ENCODE measurements around the gene OST4.
"Not testable (repeated sequence)": the region's sequence is repeated elsewhere in the genome, so short reads cannot be mapped to it uniquely, and the experiment has no call there.

The OST4 gene

DNA sequence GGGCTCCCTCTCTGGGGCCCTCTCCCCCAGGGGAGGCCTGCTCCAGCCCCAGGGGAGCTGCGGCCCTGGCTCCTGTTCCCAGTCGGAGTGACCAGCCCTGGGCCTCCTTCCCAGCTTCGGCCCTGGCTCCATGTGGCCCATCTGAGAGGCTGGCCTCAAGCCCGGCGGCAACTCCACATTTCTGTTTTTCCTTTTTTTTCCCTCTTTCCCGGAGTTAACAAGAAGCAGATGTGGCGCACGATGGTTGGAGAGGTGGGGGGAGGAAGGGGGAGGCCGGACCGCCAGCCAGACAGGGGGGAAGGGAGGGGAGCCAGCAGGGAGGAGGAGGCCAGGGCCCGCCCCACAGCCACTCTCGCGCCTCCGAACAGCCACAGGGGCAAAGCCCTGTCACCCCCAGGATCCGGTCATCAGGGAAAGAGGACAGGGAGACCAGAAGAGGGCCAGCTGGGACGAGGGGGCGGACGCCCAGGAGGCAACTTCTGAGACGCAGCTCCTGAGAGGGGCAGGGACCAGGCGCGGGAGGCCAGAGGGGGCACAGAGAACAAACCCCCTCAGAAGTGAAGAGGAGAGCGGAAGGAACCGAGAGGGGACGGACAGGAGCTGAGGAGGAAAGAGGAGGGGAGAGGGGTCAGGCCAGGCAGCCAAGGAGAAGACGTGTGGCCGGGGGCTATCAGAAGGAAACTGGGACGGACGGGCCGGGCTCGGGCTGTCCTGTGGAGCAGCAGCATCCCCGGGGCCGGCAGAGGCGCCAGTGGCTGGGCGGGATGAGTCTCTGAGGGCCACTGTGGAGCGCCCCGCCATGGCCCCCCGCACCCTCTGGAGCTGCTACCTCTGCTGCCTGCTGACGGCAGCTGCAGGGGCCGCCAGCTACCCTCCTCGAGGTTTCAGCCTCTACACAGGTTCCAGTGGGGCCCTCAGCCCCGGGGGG, 7.1 kb upstream of the OST4 start, which contains the start of gene EMILIN1:
Gene EMILIN1, plus strand, starts transcription at position 349 of the 928 bp plus-strand sequence. Its CDS starts 451 bp downstream, at position 800.
- DNase-seq = no peak

DNA sequence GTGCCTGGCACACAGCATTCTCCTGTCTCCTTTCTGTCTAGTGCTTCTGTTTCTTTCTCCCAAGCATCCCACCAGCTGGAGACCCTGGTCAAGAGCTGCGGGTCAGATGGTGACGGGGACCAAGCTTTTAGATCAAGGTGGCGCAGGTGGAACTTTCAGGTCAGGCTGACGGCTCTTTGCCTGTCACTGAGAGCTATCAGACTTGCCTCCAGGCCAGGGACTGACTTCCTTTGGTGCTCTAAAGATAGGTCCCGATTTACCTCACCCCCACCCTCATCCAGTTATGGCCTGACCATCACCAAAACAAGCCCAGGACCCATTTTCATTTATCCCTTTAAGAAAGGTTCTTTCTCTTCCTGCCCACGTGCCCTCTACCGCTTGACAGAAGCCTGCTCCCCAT, 5.8 kb upstream of the OST4 start:
- DNase-seq = no peak

DNA sequence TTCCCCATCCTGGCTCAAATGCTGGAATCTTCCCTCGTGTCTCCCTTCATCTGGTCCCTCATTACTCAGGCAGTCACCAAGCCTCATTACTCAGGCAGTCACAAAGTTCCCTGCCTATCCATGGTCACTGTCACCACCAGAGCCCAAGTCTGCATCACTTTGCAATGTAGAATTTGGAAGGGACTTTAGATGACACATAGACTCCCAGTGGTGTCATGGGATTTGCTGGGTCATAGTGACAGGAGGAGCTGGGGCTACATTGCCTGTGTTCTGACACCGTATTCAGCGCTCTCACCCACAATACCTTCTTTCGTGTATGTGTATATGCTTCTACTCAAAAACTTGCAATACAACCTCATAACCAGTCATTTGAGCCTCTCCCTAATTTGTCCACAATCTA, 4.9 kb upstream of the OST4 start:
- DNase-seq = no peak

DNA sequence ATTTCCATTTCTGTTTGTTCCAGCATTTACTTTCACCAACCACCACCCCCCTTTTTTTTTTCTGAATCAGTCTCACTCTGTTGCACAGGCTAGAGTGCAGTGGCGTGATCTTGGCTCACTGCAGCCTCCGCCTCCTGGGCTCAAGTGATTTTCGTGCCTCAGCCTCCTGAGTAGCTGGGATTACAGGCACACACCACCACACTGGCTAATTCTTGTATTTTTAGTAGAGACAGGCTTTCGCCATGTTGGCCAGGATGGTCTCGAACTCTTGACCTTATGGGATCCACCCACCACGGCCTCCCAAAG, 4.1 kb upstream of the OST4 start:
- not testable (repeated sequence) for DNase-seq

DNA sequence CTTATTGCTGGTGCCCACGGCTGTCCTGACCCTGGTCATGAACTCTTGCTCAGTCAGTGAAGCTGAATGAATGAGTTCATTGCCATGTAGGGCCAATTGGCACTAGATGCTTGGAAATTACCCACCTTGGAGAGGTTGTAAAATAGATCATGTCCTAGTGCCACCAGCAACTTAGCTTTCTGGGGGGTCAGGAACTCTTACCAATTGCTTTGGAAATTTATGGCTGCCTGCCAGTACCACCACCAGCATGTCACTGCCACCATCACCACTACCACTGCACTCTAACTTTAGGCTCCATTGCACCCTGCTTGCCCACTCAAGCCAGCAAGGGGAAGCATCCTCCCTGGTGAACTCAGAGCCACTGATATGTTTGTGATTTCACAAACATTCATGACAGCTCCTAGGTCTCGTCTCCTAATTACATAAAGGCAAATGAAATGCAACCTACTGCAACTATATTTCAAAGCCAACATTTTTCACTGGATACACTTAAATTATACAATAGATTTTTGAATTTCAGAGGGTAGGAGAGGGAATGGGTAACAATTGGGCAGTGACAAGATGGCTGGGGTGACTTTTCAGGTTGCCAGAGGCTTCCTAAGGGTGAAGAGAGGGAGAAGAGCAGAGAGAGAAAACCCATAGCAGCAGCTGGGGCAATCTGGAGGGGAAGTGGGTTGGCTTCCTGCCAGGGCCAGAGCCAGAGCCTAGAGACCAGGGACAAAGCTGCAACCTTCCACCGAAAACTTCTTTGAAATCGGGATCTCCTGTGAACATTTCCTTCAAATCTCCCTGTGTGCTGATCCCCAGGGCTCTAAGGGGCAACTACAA, 3.5 kb upstream of the OST4 start:
- peak; percentile 27 for DNase-seq

DNA sequence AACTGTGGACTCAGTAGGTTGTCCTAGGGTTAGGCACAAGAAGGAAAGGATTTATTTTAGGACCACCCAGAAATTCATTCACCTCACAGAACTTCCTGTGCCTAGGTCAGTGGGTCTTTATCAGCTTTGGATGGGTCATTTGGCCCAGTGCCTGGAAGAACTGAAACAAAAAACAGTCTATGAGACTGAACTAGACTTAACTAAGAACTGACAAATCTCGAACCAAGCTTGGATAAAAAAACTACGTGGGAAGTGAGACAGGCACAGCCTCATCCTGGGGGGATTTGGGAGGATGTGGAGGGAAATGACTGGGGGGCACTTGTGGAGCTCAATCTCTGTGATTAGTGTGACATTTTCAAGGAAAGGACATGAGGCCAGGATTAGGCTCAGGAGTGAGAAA, 2.3 kb upstream of the OST4 start:
- DNase-seq = no peak

DNA sequence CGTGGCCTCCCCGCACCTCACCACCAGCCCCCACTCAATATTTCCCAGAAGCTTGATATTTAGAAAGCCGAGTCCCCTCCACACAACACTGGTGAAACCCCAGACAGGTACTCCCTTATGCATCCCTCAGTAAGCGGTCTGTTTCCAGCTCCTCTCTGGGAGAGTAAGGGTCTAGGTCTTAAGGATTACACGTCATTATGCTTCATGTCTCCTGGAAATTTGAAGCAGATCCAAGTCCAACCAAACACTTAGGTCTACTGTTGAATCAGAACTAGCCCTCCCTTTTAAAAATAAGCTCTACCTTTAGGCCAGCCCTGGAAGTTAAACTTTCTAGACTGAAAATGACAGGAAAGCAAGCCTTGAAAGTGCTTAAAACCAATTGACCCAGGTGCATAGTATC, 1.5 kb upstream of the OST4 start:
- no peak for DNase-seq

DNA sequence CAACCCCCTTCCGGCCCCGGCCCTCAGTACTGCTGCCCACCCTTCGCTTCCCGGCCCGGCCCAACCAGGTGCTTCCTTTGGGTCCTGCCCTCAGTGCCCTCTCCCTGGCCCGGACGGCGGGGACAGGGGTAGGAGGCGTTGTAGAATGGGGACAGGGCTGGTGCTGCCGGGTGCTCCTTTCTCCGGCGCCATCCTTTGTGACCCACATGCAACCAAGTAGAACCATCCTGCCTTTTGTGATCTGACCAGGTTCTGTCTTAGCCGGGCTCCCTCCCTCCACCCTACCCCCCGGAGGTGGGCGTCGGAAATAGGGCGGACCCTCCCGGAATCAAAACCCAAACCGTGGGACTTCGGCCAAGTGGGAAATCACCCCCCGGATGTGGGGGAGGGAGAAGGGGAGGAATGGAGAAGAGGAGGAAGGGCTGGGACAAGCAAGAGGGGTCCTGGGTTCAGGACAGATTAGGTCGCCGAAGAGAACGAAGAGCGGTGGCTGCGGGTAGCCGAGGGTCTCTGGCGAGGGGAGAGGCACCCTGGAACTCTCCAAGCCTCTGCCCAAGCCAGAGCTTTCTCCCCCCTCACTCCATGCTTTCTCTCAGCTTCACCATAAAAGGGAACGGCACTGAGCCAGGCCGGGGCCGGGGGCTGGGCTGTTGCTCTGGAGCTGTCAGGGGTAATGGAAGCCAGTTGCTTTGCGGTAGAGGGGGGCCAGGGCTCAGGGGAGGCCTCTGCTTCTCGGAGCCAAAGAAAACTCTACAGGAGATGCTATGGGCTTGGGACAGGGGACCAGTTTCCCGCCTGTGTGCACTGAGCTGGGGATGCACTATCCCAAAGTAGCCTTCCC, 756 bp upstream of the OST4 start:
- DNase-seq = no peak

DNA sequence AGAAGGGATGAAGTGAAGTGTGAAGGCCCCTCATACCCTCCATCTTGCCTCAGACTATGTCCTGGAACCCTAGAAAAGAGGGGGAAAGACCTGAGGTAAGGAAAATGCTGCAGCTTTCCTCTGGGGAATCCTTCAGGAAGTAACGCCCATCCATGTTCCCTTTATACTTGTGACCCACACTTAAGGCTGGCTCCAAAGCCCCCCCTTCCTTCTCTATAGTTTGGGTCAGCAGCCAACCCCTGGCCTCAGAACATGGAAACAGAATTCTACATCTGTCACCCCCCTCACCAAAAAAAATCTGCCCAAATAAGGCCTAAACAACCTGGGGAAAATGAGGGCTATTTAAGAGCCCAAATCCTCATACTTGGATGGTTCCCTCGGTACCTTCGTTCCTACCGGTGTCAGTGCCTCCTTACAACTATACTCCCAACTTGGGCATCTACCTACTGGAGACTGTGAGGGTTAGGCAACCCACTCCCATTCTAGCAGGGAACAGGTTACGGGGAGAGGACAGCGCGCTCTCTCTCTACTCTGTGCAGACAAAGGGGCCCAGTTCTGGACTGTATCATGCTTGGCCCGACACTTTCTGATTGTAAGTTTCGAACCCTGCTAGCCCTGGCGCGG, 689 bp downstream of the OST4 start:
- DNase-seq = no peak

DNA sequence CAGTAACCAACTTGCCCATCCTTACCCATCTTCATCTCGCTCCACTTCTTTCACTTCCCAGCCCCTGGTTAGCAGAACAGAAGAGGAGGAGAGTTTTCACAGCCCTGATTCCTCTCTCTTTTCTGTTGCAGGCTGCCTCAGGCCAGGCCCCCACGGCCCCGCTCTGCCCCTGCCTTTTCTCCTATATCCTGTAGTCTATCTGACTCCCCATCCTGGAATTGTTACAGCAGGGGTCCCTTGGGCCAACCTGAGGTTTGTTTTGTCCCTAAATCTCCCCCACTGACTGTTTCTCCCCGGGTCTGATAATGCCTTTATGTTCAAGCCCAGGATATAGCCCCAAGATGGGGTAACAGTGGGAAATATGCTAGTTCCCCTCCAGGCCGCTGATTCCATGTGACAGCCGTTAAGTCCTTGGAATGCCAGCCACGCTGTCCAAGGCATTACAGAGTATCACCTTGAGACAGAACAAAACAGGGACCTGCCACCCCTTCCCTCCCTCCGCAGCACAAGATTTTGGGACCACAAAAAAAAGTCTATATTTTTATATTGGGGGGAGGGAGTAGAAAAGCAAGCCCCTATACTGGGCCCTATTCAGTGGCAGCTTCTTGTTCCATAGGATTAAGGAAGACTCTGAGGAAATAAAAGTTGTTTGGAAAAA, 1.4 kb downstream of the OST4 start:
- DNase-seq = no peak

DNA sequence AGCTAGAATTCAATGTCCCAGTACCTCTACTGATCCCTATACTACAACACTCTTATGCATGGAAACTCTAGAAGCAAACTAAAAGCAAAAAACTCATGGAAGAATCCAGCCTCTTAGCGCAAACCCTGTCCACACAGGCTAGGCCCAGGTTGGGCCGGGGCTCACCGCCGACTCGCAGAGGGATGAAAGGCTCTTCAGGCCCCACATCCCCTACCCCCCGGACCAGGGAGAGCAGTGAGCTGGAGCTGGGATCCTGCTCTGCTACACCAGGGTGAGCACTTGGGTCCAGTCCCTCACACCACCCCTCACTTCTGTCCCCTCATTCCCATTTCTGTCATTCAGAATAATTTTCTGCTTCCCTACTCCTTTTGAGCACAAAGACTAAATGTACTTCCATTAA, 2.0 kb downstream of the OST4 start:
- no peak for DNase-seq

DNA sequence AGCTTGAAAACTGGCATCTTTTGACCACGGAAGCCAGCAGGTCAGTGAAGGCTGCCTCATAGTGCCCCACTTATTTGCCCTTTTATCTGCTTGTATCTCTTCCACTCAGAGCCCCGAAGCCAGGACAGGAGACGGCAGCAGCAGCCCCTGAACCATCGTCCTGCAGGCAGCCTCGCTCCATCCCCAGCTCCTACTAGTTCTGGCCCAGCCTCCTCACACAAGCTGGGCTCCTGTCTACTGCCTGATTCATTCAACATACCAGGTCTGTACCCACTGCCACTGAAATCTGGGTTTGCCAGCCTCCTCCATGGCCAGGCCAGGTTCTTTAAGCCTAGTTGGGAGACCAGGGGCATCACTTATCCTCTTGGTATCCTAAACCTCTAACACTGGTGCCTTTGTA, 4.1 kb downstream of the OST4 start:
- DNase-seq = no peak

DNA sequence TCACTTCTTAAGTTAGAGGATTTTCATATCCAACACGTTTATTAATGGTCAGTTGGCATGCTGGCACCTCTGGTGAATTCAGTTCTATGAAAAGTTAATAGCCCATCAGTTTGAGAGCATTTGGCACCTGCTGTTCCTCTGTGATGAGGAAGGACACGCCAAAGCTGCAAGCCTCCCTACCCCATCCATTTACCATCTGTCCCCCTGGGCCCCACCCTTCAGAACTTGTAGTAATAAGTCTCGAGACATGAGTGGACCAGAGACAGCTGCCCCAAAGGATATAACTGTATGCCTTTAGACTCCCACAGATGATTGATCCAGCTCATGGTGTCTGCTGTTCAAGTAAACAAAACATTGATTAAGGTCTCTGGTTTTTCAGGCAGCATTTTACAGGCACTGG, 6.3 kb downstream of the OST4 start:
- DNase-seq = no peak

DNA sequence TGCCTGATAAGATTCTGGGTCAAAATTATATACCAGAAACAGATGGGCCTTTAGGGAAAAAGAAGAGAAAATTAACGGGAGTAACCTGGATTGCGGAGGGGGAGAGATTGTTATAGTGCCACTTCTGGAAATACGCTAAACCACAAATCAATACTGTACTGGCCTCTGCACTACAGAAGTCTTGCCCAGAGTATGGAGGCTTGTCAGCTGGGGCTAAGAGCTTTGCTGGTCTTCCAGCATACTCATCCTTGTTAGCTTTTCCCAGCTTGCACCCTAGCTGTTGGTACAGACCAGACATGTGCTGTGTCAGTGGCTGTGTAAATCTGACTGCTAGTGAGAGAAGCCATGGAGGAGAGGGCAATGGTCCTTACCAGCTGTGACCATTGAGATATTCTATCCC, 11.1 kb downstream of the OST4 start:
- DNase-seq = no peak

DNA sequence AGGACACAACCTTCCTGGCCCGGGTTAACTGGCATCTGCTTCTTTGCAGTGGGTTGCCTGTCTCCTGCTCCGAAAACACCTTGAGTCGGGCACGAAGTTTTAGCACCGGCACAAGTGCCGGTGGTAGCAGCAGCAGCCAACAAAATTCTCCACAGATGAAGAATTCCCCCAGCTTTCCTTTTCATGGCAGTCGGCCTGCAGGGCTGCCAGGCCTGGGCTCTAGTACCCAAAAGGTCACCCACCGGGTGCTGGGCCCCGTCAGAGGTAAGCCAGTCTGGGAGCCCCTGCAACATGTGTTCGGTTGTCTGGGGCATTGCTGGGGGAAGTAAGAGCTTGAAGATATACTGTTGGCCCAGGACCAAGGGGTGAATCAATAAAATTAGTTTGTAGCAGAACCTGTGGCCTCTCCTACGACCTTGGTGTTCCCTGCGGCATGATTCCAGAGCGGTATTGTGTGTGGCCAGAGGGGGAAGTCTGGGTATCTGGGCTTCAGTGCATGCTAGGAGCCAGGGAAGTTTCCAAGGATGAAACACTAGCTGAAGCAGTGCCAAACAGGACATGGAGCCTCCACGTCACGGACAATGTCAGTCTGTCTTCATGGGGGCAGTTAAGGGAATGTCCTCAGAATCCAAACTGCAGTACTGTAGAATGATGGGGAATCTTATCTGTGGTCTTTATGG, 12.2 kb downstream of the OST4 start:
- DNase-seq = no peak

DNA sequence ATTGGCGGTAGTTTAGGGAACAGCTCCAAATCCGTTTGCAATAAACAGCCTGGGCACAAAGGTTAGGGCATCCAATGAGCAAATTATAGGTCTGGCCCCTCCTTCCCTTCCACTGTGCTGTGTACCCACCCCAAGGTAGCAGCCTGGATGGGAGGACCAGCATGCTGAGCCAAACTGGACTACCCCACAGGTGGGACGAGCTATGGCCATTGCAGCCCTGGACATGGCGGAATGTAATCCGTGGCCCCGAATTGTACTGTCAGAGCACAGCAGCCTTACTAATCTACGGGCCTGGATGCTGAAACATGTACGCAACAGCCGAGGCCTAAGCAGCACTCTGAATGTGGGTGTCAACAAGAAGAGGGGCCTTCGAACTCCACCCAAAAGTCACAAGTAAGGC, 13.2 kb downstream of the OST4 start:
- DNase-seq = no peak

DNA sequence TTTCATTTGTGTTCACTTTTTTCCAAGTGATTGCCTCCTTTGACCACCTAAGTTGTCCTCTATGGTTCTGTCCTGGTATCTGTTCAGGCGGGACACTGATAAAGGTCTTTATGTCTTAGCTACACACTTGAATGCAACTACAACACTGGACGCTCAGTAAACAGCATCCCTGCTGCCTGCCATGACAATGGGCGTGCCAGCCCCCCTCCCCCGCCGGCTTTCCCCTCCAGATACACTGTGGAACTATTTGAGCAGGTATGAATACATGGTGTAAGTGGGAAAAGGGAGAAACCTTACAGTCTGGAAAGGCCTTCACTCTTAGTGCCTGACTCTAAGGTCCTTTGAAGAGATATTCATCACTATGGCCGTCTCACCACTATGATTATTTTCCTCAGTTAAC, 14.3 kb downstream of the OST4 start:
- no peak for DNase-seq

DNA sequence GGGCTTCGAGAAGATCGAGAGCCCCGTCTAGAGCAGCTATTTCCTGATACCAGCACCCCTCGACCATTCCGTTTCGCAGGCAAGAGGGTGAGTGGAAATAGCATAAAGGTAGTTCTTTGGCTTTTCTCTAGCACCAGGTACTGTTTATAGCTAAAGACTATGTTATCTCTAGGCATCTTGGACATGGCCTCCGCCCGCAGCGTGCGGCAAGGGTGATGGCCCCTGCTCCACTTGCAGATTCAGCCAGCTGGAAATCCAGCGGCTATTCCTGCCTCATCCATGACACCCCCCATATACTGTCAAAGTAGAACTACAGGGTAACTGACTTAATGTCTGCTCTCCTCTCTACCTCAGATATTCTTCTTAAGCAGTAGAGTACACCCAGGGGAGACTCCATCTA, 16.7 kb downstream of the OST4 start:
- DNase-seq = no peak

DNA sequence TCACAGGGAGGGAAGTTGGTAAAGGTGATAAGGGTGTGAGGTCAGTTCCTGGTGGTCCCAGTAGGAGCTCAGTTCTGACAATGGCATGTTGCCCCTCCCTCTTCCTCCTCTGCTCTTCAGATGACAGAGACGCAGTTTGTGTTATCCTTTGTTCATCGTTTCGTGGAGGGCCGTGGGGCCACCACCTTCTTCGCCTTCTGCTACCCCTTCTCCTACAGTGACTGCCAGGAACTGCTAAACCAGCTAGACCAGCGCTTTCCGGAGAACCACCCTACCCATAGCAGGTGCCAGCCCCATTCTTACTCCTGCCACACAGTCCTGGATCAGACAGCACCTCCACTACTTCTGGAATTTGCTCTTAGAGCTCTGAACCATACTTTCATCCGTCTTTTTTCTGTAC, 17.7 kb downstream of the OST4 start:
- DNase-seq = no peak

DNA sequence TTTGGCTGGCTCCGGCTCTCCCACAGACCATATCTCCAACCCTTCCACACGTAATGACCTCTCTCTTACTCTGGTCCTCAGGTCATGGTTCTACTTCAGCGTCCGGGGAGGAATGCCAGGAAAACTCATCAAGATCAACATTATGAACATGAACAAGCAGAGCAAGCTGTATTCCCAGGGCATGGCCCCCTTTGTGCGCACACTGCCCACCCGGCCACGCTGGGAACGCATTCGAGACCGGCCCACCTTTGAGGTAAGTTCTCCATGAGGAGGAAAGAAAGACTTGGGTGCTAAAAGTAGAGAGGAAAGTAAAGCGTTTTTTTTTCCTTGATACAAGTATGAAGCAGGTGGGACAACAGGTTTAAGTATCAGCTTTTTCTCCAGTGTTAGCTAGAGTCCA, 18.1 kb downstream of the OST4 start:
- no peak for DNase-seq

DNA sequence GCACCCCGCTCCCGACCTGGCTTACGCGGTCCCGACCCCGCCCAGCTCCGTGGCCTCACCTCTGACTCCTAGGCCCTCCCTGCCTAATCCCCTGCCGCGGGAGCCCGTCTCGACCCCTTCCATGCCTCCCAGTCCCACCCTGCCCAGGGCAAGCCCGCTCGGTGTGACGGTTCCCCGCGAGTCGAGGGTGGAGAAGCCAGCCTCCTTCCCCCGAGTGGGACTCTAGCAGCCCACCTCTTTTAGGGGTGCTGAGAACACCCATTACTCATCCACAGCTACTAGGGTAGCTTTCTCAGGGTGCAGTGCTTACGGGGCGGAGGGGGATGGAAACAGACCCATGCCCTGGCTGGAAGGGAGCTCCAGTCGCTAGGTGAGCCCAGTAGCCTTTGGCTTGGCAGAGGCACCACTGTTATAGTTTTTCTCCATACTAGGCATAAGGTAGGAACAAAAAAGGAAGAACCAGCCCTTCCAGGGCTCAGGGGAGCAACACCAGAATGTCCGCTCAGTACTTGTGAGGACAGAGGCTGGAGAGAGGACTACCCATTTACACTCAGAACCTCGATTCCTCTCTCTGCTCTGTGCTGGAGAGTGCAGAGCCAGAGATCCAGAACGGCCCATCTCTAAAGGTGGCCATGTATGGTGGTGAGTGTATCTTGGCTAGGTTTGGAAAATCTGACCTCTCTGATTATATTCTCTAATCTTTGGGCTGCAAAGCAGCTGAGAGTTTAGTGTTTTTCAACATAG, 19.4 kb downstream of the OST4 start:
- no peak for DNase-seq

Data from NCI-H345 (cell line).